IPS-18c (cell line): Measurements from ENCODE around the gene MPV17L.
"Not testable (repeated sequence)": the region's sequence is repeated elsewhere in the genome, so short reads cannot be mapped to it uniquely, and the experiment has no call there.

Experiments
- H3K4me3 ChIP-seq: 2 replicates; pipeline ENCODE4 v1.7.0; 2013; ENCODE audit warnings: low read depth, mild to moderate bottlenecking, low read length, moderate library complexity; ENCODE audit not compliant: insufficient read depth
- H3K9me3 ChIP-seq: one replicate; pipeline ENCODE4 v1.6.1; 2013; ENCODE audit warnings: mild to moderate bottlenecking, low read length, moderate library complexity; ENCODE audit not compliant: control insufficient read depth, insufficient read depth

The MPV17L gene

DNA sequence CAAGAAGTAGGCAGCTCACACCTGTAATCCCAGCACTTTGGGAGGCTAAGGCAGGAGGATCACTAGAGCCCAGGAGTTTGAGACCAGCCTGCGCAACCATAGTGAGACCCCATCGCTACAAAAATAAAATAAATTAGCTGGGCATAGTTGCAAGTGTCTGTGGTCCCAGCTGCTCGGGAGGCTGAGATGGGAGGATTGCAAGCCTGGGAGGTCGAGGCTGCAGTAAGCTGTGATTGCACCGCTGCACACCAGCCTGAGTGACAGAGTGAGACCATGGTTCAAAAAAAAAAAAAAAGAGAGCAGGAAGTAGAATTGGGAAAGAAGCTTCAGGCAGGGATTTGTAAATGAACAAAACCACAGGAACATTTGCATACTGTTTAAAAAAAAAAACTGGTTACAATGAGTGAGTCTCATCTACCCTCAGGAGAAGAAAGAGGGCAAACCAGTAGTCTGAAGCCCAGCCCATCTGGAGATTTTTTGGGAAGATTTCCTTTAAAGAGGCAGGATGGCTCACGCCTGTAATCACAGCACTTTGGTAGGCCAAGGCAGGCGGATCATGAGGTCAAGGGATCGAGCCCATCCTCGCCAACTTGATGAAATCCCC, 7.9 kb downstream of the MPV17L start:
- H3K9me3 ChIP-seq = peaks cover under 1% of the 10 kb centered on the region
- H3K4me3 ChIP-seq = no peak overlapping the region

DNA sequence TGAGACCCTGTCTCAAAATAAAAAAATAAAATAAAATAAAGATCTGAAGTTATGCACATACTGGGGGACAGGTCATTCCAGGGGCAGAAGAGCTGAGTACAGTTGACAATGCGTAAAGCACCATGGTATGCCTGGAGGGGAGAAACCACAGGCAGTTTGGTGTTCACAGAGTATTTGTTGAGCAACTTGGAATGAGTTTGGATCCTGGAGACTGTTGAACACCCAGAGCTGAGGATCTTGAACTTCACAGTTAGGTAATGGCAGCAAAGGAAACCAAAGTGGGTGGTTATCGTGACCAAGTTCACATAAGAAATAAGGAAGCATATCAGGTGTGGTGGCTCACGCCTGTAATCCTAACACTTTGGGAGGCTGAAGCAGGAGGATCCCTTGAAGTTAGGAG, 8.5 kb downstream of the MPV17L start:
- H3K9me3 ChIP-seq, H3K4me3 ChIP-seq: not testable (repeated sequence)

DNA sequence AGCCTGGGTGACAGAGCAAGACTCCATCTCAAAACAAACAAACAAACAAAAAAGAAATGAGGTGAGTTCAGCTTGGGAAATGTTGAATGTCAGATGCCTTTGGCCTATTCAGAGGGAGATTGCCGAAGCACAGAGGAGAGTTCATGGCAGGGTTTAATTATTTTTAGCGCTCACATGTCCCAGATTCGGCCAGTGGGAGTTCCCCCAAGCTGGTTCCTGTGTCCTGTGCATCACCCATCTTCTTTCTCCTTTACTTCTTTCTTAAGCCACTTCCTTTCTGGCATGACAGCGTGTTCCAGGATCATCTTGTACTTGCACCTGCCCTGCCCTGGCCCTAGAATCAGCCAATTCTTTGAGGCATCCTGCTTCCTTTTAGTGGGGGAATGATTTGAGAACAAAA, 9.2 kb downstream of the MPV17L start:
- Histone ChIP-seq H3K4me3 (no peak overlapping the region), H3K9me3 (peaks cover 4% of the 10 kb centered on the region)

DNA sequence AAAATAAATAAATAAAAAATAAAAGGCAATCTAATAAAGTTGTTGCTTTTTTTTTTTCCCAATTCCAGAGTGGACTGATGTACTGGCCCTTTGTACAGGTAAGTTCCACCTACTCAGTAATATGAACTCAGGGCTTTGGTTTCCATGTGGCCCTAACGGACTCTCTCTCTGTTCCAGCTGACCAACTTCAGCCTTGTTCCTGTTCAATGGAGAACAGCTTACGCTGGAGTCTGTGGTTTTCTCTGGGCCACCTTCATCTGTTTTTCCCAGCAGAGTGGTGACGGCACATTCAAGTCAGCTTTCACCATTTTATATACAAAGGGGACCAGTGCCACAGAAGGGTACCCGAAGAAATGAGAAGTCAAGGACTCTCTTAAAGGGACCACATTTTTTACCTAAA, 12.2 kb downstream of the MPV17L start:
- not testable (repeated sequence) for H3K4me3 ChIP-seq, H3K9me3 ChIP-seq

DNA sequence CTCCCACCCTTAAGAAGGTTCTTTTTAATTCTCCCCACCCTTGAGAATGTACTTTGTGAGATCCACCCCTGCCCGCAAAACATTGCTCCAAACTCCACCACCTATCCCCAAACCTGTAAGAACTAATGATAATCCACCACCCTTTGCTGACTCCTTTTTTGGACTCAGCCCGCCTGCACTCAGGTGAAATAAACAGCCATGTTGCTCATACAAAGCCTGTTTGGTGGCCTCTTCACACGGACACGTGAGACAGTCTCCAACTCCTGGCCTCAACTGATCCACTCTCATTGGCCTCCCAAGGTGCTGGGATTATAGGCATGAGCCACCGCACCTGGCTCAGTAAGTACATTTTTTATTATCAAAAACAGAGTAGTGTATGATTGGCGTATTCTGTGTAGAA, 13.9 kb downstream of the MPV17L start:
- not testable (repeated sequence) for H3K9me3 ChIP-seq, H3K4me3 ChIP-seq

DNA sequence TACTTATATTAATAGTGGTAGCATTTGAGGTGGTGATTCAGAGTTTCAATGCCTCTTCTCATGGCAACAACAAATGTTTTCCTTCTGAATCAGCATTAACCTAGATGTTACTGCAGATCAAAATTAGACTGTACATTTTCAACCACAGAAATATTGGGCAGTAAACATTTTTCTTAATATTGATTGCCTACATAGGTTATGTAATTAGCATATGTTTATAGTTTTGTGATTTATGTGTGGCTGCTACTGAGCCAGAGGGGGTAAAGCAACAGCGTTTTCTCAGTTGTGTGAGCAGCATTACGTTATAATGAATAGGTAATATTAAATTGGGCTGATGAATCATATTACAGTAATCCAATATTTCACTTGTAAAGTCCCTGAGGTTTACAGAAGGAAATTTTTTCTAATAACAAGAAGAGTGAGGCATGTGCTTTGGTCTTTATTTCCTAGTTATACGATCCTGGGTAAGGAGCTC, 20.0 kb downstream of the MPV17L start:
- no peak overlapping the region for H3K4me3 ChIP-seq
- no peaks in the 10 kb centered on the region for H3K9me3 ChIP-seq

DNA sequence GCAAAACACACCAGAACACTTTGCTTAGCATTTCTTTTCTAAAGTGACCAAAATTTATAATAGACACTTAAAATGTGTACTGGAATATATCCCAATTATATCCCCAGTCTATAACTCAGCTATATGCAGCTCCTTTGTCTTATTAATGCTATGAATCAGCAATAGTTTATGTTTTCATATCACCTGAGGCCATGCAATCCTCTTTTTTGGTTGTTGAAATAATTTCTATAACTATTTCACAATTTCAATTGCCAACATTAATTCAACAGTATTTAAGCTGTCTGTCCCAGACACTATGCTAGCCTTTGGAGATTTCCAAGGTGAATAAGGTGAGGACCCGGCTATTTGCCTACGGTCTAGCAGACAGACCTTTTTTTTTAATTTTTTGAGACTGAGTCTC, 21.6 kb downstream of the MPV17L start:
- H3K4me3 ChIP-seq = no peak overlapping the region

DNA sequence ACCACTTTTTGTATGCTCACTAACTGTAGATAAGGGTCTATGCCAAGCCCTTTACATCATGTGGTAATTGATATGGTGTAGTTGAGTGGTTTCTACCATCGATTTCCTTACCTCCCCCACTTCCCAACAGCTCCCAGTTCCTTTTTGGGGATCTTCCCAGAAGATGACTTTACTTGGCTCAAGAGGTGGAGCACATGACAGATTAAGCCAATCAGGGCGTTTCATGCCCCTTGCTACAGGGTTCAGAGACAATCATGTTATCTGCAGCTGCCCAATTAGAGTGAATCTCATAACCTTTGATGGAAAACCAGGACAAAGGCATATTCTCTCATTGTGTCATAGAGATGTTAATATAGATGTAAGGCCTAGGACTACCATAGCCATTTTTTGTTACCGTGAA, 22.7 kb downstream of the MPV17L start:
- no peaks in the 10 kb centered on the region for H3K9me3 ChIP-seq

More for the DNA sequence above, 21.6 kb downstream of the MPV17L start:
- H3K9me3 ChIP-seq = no peaks in the 10 kb centered on the region

DNA sequence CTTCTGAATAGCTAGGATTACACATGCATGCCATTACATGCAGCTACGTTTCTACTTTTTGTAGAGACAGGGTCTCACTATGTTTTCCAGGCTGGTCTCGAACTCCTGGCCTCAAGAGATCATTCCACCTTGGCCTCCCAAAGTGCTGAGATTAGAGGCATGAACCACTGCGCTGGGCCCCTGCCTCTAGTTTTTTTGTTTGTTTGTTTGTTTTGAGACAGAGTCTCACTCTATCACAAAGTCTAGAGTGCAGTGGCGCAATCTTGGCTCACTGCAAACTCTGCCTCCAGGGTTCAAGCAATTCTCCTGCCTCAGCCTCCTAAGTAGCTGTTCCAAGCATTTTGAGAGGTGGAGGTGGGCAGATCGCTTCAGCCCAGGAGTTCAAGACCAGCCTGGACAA, 26.1 kb downstream of the MPV17L start:
- H3K9me3 ChIP-seq = not testable (repeated sequence)

More for the DNA sequence above, 22.7 kb downstream of the MPV17L start:
- H3K4me3 ChIP-seq = no peak overlapping the region

DNA sequence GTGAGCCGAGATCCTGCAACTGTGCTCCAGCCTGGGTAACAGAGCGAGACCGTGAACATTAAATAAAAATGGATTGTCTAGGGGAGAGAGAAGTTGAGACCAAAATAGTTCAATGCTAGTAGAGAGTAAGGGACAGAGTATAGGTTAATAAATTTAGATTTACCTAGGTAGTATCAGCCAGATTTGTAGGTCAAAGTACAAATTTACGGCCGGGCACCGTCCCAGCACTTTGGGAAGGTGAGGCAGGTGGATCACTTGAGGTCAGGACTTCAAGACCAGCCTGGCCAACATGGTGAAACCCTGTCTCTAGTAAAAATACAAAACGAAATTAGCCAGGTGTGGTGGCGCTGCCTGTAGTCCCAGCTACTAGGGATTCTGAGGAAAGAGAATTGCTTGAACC, 26.7 kb downstream of the MPV17L start:
- no peaks in the 10 kb centered on the region for H3K9me3 ChIP-seq

More for the DNA sequence above, 26.1 kb downstream of the MPV17L start:
- not testable (repeated sequence) for H3K4me3 ChIP-seq

DNA sequence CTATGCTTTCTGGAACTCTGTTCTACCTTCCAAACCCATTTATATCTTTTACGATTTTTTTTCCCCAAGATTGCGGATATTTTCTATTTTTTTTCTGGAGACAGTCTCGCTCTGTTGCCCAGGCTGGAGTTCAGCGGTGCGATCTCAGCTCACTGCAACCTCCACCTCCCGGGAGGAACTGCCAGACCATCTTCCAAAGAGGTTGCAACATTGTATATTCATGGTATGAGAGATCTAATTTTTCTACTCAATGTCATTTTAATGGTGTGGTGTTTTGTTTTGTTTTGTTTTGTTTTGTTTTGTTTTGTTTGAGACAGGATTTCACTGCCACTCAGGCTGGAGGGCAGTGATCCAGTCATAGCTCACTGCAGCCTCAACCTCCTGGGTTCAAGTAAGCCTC, 30.3 kb downstream of the MPV17L start:
- no peaks in the 10 kb centered on the region for H3K9me3 ChIP-seq
- H3K4me3 ChIP-seq = no peak overlapping the region

More for the DNA sequence above, 26.7 kb downstream of the MPV17L start:
- H3K4me3 ChIP-seq = no peak overlapping the region

DNA sequence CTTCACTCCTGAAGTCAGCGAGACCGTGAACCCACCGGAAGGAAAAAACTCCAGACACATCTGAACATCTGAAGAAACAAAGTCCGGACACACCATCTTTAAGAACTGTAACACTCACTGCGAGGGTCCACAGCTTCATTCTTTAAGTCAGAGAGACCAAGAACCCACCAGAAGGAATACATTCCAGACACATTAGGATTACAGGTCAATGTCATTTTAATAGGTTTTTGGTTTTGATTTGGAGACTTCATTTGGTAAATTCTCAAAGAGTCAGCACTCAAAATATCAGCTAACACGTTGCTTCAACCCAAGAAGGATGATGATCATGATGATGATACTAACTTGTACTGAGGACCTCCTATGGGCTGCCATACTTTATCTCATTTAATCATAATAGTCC, 31.2 kb downstream of the MPV17L start:
- no peak overlapping the region for H3K4me3 ChIP-seq
- no peaks in the 10 kb centered on the region for H3K9me3 ChIP-seq

DNA sequence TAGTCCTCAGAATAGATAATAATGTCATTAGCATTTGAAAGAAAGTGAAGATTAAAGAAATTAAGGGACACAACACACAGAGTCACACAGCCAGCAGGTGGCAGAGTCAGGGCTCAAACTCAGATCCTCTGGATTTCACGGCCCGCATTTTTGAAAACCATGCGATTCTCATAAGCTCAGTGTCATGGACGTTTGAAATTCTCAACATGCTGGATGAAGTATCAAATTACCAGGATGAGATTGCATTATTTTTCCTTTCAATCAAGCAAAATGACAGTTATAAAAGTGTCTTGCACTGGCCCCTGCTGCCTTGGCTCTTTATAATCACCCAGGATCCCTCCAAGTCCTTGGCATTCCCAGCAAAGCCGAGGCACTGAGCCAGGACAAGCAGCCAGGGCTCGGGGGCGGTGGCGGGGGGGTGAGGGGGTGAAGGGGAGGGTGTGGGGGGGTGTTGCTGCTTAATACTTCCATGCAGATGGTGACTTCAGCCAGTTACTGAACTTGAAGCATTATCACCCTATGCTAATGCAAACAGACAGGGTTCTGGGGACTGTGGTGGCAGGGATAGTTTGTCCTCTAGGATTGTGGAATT, 32.2 kb downstream of the MPV17L start:
- no peak overlapping the region for H3K4me3 ChIP-seq
- no peaks in the 10 kb centered on the region for H3K9me3 ChIP-seq

DNA sequence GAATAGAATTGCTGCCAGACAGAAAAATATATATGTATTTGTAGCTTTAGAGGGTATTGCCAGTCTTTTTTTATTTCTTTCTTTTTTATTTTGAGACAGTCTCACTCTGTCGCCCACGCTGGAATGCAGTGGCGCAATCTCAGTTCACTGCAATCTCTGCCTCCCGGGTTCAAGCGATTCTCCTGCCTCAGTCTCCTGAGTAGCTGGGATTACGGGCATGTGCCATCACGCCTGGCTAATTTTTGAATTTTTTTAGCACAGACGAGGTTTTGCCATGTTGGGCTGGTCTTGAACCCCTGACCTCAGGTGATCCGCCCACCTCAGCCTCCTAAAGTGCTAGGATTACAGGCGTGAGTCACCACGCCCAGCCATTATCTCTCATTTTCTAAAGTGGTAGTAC, 35.3 kb downstream of the MPV17L start:
- not testable (repeated sequence) for H3K4me3 ChIP-seq, H3K9me3 ChIP-seq

DNA sequence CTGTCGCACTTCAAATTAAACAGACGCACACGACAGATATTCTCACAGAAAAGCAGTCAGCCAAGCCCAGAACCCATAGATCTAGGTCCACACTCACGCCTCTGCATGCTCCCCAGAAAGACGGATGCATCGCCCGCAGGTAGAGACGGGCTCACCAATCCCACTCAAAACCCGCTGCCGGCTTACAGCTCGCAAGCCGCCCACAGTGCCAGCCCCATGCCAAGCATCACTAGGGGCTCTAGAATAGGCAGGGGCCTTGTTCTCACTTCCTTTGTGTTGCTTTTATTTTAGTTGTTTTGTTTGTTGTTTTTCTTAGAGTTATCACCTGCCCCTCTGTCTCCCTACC, 38.5 kb downstream of the MPV17L start:
- Histone ChIP-seq H3K4me3 (peak overlapping the region; percentile 78; the same call in 1 of the 2 replicates), H3K9me3 (no peaks in the 10 kb centered on the region)

DNA sequence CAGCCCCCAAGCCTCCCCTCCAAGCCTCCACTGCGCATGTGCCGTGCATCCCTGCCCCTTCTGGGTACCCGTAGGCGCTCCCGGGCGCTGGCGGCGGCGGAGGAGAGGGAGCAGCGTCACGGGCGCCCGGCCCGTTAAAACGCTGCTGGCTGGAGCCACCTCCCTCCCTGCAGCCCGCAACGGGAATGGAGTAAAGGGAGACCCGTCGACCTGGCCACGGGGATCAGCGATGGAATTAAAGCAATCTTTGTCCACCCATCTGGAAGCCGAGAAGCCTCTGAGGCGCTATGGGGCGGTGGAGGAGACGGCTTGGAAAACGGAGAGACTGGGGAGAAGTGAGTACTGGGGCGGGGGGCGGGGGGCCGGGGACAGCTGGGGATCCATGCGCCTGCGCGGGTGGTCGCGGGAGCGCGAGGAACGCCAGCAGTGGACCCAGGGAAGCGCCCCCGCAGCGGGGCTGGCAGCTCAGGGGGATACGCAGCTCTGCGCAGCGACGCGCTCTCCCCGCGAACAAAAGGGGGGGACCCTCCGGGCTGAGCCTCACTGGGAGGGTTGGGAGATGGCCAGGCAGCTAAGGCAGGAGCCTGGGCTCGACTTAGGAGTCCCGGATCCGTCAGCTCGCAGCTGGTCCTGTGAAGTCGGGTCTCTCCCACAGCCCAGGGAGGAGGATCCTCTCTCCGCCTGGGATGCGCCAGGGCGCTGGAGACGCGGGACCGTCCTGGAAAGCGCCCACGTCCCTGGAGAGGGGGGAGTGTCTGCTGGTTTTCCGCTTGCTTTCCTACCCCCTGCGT, 39.1 kb downstream of the MPV17L start, which contains the start of gene BMERB1:
Gene BMERB1 (plus strand): TSS at position 164 of the 791 bp plus-strand sequence. CDS start 66 bp downstream, at position 230.
- no peaks in the 10 kb centered on the region for H3K9me3 ChIP-seq
- H3K4me3 ChIP-seq = peak within 1 kb of the TSS; percentile 78

DNA sequence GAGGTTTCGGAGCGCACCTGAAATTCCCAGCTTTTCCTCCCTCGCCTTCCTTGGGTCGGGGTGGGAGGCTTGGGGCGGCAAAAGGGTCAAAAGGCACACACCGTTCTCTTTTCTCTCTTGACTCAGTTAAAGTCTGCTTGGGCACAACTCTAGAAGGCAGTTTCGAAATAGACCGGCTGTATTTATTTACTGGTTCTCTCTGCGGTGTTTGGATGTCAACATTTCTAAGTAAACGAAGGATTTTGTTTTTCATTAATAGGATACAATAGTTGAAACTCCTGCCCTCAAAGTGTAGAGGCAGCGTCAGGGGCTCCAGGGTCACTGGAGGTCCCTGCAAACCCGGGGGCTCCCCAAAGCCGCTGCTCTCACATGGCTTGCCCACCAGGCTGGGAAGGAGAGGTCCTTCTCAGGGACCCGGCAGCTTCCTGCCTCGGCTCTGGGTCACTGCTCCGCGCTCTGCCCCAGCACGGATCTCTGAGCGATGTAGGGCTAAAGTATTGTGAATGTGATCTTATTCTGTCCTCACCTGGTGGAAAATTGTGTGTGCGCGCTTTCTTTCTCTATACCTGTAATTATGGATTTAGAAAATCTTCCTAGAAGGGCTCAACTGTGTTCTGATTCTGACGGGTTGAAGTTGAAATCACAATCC, 39.8 kb downstream of the MPV17L start:
- H3K9me3 ChIP-seq = no peaks in the 10 kb centered on the region
- peak overlapping the region; percentile 78 for H3K4me3 ChIP-seq

DNA sequence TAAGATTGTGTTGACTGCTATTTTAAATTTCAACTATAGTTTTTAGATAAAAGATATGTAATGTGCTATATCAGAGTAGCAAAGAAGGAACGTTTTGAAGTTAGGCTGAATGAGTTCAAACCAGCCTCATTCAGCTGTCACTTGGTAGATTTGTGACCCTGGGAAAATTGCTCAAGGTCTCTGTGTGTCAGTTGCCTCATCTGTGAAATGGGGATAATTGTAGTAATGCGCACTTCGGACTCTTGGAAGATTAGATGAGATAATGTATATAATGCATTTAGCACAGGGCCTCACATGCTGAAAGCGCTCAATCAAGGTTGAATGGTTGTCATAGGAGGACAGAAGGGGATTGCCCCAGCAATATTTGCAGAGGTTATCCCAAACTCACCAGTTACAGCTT, 43.5 kb downstream of the MPV17L start:
- H3K4me3 ChIP-seq = no peak overlapping the region
- H3K9me3 ChIP-seq = no peaks in the 10 kb centered on the region
